Neuronal stem cell (in vitro differentiated cells): ENCODE data around the gene MAPKAP1.

Experiments
- DNase-seq: peaks from one replicate; pipeline ENCODE4 v3.0.0-alpha.2; 2013; ENCODE audit warnings: low spot score
- H2AFZ ChIP-seq: one replicate; pipeline ENCODE4 v1.6.1; 2013; ENCODE audit warnings: mild to moderate bottlenecking, low read length, inconsistent platforms
- H2AK5ac ChIP-seq: 2 replicates; pipeline ENCODE4 v1.6.1; 2013; ENCODE audit warnings: low read depth, mild to moderate bottlenecking, inconsistent platforms, low read length, moderate library complexity, mixed read lengths
- H2BK120ac ChIP-seq: 2 replicates; pipeline ENCODE4 v1.6.1; 2013; ENCODE audit warnings: low read depth, mild to moderate bottlenecking, inconsistent platforms, low read length, moderate library complexity, mixed read lengths
- H2BK12ac ChIP-seq: one replicate; pipeline ENCODE4 v1.6.1; 2013; ENCODE audit warnings: low read length, inconsistent platforms
- H2BK15ac ChIP-seq: 2 replicates; pipeline ENCODE4 v1.6.1; 2013; ENCODE audit warnings: mild to moderate bottlenecking, low read length, inconsistent platforms, mixed read lengths
- H2BK5ac ChIP-seq: one replicate; pipeline ENCODE4 v1.6.1; 2013; ENCODE audit warnings: inconsistent platforms, mild to moderate bottlenecking, low read length, moderate library complexity
- H3K14ac ChIP-seq: one replicate; pipeline ENCODE4 v1.6.1; 2013; ENCODE audit warnings: low read length, inconsistent platforms
- H3K18ac ChIP-seq: 2 replicates; pipeline ENCODE4 v1.6.1; 2013; ENCODE audit warnings: low read length, inconsistent platforms
- H3K23ac ChIP-seq: 2 replicates; pipeline ENCODE4 v1.6.1; 2013; ENCODE audit warnings: low read depth, mild to moderate bottlenecking, mixed read lengths, low read length, inconsistent platforms; ENCODE audit not compliant: poor library complexity
- H3K27ac ChIP-seq: replicated peaks from 3 replicates; pipeline ENCODE4 v1.5.1; 2013; ENCODE audit warnings: low read length, inconsistent platforms
- H3K27me3 ChIP-seq, 3 experiments: 2 replicates each; pipeline ENCODE4 v1.6.1; 2013; ENCODE audit warnings: low read length in 3 of 3, mild to moderate bottlenecking in 2 of 3, inconsistent platforms in 1 of 3, low read depth in 1 of 3, mixed read lengths in 1 of 3, moderate library complexity in 1 of 3; ENCODE audit not compliant: control insufficient read depth in 3 of 3, insufficient read depth in 3 of 3
- H3K36me3 ChIP-seq, 2 donors: replicated peaks in 1 of 2; 2 replicates each; pipeline ENCODE4 v1.6.1; 2013; ENCODE audit warnings: low read length in 2 of 2; ENCODE audit not compliant: control insufficient read depth in 2 of 2, insufficient read depth in 2 of 2
- H3K4ac ChIP-seq: 2 replicates; pipeline ENCODE4 v1.6.1; 2013; ENCODE audit warnings: inconsistent platforms, mild to moderate bottlenecking, low read length, moderate library complexity
- H3K4me1 ChIP-seq, 2 donors: 1 replicate in 1 of 2; 2 replicates in 1 of 2; pipeline ENCODE4 v1.6.1; 2013; ENCODE audit warnings: low read length in 2 of 2, low read depth in 1 of 2; ENCODE audit not compliant: control insufficient read depth in 2 of 2, insufficient read depth in 1 of 2
- H3K4me2 ChIP-seq: one replicate; pipeline ENCODE4 v1.6.1; 2013; ENCODE audit warnings: mild to moderate bottlenecking, low read length, inconsistent platforms; ENCODE audit not compliant: insufficient read depth, poor library complexity, severe bottlenecking
- H3K4me3 ChIP-seq, 2 donors: 2 replicates each; pipeline ENCODE4 v1.5.1; 2013; ENCODE audit warnings: low read length in 2 of 2, mild to moderate bottlenecking in 2 of 2, inconsistent platforms in 1 of 2, moderate library complexity in 1 of 2
- H3K79me1 ChIP-seq: one replicate; pipeline ENCODE4 v1.6.1; 2013; ENCODE audit warnings: low read depth, mild to moderate bottlenecking, inconsistent platforms, low read length, moderate library complexity
- H3K9ac ChIP-seq: one replicate; pipeline ENCODE4 v1.6.1; 2013; ENCODE audit warnings: mild to moderate bottlenecking, low read depth, low read length, inconsistent platforms; ENCODE audit not compliant: poor library complexity
- H3K9me3 ChIP-seq, 2 donors: replicated peaks in 1 of 2; 2 replicates each; pipeline versions ENCODE3 to v1.6.1; 2013; ENCODE audit warnings: low read length in 2 of 2, mild to moderate bottlenecking in 2 of 2, inconsistent platforms in 1 of 2, low read depth in 1 of 2, mixed read lengths in 1 of 2, moderate library complexity in 1 of 2; ENCODE audit not compliant: control insufficient read depth in 2 of 2, insufficient read depth in 1 of 2
- H4K8ac ChIP-seq: one replicate; pipeline ENCODE4 v1.6.1; 2013; ENCODE audit warnings: low read depth, mild to moderate bottlenecking, inconsistent platforms, low read length, moderate library complexity
- H4K91ac ChIP-seq: one replicate; pipeline ENCODE4 v1.6.1; 2013; ENCODE audit warnings: low read length, low read depth, mild to moderate bottlenecking, inconsistent platforms; ENCODE audit not compliant: poor library complexity
- WGBS, 2 donors: extraction: QIAGEN DNeasy Blood & Tissue Kit; methylation state at CpG; one replicate each; pipeline ENCODE4 v1.1.7; 2013; ENCODE audit warnings: missing lambda C conversion rate in 2 of 2, mixed read lengths in 1 of 2; ENCODE audit not compliant: insufficient read length in 2 of 2, insufficient replicate concordance in 1 of 2; ENCODE audit errors: extremely low coverage in 2 of 2; 5-methylcytosine and 5-hydroxymethylcytosine counted together

MAPKAP1 gene

DNA sequence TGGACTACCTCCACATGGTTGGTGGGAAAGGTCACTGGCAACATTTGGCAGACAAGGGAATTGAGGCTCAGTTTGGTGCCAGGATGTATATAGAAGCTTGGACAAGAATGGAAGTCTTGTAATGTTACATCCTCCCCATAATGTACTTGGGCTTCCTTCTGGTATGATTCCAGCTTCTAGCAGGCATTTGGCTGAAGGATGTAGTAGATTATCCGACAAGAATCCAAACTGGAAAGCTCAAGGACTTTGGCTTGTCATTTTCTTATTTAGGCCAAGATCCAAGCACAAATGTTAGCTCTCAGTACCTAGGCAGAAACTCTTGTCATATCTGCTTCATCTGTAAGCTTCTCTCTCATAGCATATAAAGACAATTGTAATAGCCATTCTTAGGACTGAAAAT lies 209.1 kb downstream of the MAPKAP1 start:
- no peak overlapping the region for H3K27ac ChIP-seq
- peaks cover 0 to 3% of the 10 kb centered on the region in 2 donors for H3K4me1 ChIP-seq
- no peaks in the 10 kb centered on the region for H3K27me3 ChIP-seq
- no peak overlapping the region for H3K9ac ChIP-seq
- H2BK12ac ChIP-seq, result no peak overlapping the region
- no peaks in the 10 kb centered on the region for H3K79me1 ChIP-seq
- no peak overlapping the region for H4K8ac ChIP-seq
- no peak overlapping the region for H4K91ac ChIP-seq
- WGBS, 2 donors, result no CpG with 5 or more reads among the region's 1 CpG
- H3K4ac ChIP-seq, result no peak overlapping the region
- no peak overlapping the region for H2BK15ac ChIP-seq
- H2AK5ac ChIP-seq, result no peak overlapping the region
- no peak overlapping the region for H3K23ac ChIP-seq
- DNase-seq, result no peak
- H3K9me3 ChIP-seq, result peaks cover 0 to 6% of the 10 kb centered on the region in 2 donors
- H3K4me3 ChIP-seq, result no peak overlapping the region
- no peak overlapping the region for H3K14ac ChIP-seq
- H3K4me2 ChIP-seq, result no peak overlapping the region
- H2AFZ ChIP-seq, result no peak overlapping the region
- H2BK5ac ChIP-seq, result no peak overlapping the region
- H3K18ac ChIP-seq, result no peak overlapping the region
- no peaks in the 10 kb centered on the region for H3K36me3 ChIP-seq
- H2BK120ac ChIP-seq, result no peak overlapping the region

DNA sequence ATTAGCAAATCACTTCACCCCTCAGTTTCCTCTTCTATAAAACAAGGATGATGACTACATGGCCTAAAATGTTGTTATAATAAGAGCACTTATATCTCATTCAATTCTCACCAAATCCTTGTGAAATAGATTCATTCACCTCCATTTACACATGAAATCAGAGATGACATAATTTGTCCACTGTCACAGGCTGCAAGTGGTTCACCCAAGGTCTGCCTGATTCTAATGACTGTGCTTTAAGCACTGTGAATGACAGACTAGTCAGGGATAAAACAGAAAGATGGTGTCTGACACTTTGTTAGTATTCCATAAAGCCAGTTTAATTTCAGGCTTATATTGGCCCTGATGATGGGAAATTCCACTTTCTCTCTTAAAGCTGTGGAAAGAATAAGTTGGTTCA lies 209.5 kb downstream of the MAPKAP1 start:
- no peak overlapping the region for H3K14ac ChIP-seq
- no peak for DNase-seq
- H3K23ac ChIP-seq, result no peak overlapping the region
- H3K27ac ChIP-seq, result no peak overlapping the region
- H2AFZ ChIP-seq, result no peak overlapping the region
- H2AK5ac ChIP-seq, result no peak overlapping the region
- H2BK120ac ChIP-seq, result no peak overlapping the region
- no peaks in the 10 kb centered on the region for H3K79me1 ChIP-seq
- no peaks in the 10 kb centered on the region for H3K36me3 ChIP-seq
- H2BK5ac ChIP-seq, result no peak overlapping the region
- no peak overlapping the region for H3K4me3 ChIP-seq
- H4K91ac ChIP-seq, result no peak overlapping the region
- H3K18ac ChIP-seq, result no peak overlapping the region
- no peak overlapping the region for H3K9ac ChIP-seq
- H2BK15ac ChIP-seq, result no peak overlapping the region
- no peak overlapping the region for H2BK12ac ChIP-seq
- no peak overlapping the region for H4K8ac ChIP-seq
- no peak overlapping the region for H3K4me2 ChIP-seq
- peaks cover 0 to 3% of the 10 kb centered on the region in 2 donors for H3K4me1 ChIP-seq
- H3K27me3 ChIP-seq, result no peaks in the 10 kb centered on the region
- H3K4ac ChIP-seq, result no peak overlapping the region
- H3K9me3 ChIP-seq, result peaks cover 0 to 6% of the 10 kb centered on the region in 2 donors

DNA sequence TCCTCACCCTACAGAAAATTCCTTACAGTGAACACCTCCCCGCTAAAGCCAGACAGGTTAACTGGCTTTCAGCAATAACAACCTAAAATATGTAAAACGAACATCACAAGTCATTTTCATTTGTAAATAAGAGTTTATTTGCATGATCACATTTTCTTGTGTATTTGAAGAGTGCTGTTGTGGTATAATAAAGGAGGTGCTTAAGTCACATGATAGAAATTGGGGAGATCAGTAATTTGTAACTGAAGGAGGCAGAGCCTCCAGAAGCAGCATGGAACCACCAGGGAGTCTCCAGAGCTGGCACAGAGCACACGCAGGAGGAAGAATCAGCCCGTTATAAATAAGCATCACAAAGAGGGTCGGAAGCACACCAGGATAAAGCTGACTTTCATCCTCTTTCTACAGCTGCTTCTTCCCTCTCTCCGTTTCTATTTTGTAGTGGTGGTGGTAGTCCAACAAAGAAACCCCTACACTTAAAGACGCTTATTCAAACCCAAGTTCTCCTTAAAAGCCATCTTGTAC lies 210.6 kb downstream of the MAPKAP1 start:
- Histone ChIP-seq H3K4me2 (no peak overlapping the region), H3K9ac (no peak overlapping the region), H2BK120ac (no peak overlapping the region), H3K27ac (no peak overlapping the region), H3K36me3 (no peaks in the 10 kb centered on the region), H3K4me1 (peaks cover 0 to 3% of the 10 kb centered on the region in 2 donors), H3K27me3 (no peaks in the 10 kb centered on the region), H4K91ac (no peak overlapping the region), H3K14ac (no peak overlapping the region), H3K4ac (no peak overlapping the region), H3K9me3 (peaks cover 0 to 4% of the 10 kb centered on the region in 2 donors), H2BK12ac (no peak overlapping the region), H4K8ac (no peak overlapping the region), H2AK5ac (no peak overlapping the region), H3K23ac (no peak overlapping the region), H2AFZ (no peak overlapping the region), H3K79me1 (no peaks in the 10 kb centered on the region), H2BK5ac (no peak overlapping the region), H3K18ac (no peak overlapping the region), H3K4me3 (no peak overlapping the region), H2BK15ac (no peak overlapping the region)
- WGBS, 2 donors, result no CpG with 5 or more reads among the region's 7 CpGs
- no peak for DNase-seq

DNA sequence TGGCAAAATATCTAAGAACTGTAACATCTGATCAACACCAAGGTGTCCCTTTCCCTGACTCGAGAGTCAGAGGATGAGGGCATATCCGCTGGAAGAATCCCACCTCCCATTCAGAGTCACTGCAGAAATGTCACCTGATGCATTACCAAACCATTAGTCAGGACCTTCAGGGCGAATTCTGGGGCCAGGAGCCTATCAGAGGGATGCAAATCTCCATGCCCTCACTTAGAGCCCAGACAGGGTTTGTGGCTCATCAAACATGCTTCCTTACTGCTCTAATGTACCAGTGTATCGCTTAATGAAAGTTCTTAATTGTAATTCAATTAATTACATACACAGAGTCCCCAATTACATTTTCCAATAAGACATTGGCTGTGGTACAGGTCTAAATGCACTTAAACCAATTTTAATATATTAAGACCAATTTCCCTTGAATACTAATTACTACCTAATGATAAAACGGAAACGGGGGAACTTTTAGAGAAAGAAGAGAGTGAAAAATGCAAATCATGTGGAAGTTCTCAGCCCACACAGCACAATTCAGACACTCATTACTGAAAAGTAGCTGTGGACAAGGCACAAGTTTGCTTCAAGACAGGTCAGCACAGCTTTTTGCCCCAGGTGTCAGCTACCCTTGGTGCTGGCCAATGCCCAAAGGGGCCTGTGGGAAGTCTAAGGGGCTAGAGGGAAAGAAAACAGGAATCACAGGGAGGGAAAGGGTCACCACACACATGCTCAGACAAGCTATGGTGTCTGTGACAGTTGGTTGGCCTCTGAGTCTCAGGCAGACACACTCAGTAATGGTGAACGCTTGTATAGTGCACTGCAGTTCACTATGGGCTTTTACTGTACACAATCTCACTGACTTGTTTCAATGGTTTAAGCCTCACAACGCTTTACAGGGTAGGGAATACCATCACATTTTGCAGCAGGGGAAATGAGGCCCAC lies 211.6 kb downstream of the MAPKAP1 start:
- no peaks in the 10 kb centered on the region for H3K36me3 ChIP-seq
- WGBS, 2 donors, result no CpG with 5 or more reads among the region's 8 CpGs
- H2AFZ ChIP-seq, result no peak overlapping the region
- no peak overlapping the region for H3K27ac ChIP-seq
- no peak overlapping the region for H2AK5ac ChIP-seq
- H2BK120ac ChIP-seq, result no peak overlapping the region
- no peak overlapping the region for H4K8ac ChIP-seq
- H3K9me3 ChIP-seq, result no peaks in the 10 kb centered on the region
- H3K23ac ChIP-seq, result no peak overlapping the region
- no peak overlapping the region for H3K18ac ChIP-seq
- H2BK5ac ChIP-seq, result no peak overlapping the region
- H3K27me3 ChIP-seq, result no peaks in the 10 kb centered on the region
- H3K79me1 ChIP-seq, result no peaks in the 10 kb centered on the region
- no peak overlapping the region for H3K14ac ChIP-seq
- no peak overlapping the region for H4K91ac ChIP-seq
- H2BK12ac ChIP-seq, result no peak overlapping the region
- H3K9ac ChIP-seq, result no peak overlapping the region
- DNase-seq, result no peak
- no peak overlapping the region for H2BK15ac ChIP-seq
- no peak overlapping the region for H3K4me3 ChIP-seq
- peaks cover 0 to 3% of the 10 kb centered on the region in 2 donors for H3K4me1 ChIP-seq
- no peak overlapping the region for H3K4ac ChIP-seq
- H3K4me2 ChIP-seq, result no peak overlapping the region
